ENCODE data around the gene RARA.

RARA gene

GRCh38 chr17:40316571-40317344 is 7.8 kb downstream of the RARA start:
- DNase-seq = peak; percentile 62

GRCh38 chr17:40317345-40317873 is 8.4 kb downstream of the RARA start:
- DNase-seq = peak; percentile 82

- peak; percentile 97 for DNase-seq
Measured at GRCh38 chr17:40317880-40318829, 9.2 kb downstream of the RARA start.

GRCh38 chr17:40318830-40319391 is 9.9 kb downstream of the RARA start:
- DNase-seq = peak; percentile 73

- peak; percentile 94 for DNase-seq
Measured at GRCh38 chr17:40319651-40320540, 10.9 kb downstream of the RARA start.

DNA sequence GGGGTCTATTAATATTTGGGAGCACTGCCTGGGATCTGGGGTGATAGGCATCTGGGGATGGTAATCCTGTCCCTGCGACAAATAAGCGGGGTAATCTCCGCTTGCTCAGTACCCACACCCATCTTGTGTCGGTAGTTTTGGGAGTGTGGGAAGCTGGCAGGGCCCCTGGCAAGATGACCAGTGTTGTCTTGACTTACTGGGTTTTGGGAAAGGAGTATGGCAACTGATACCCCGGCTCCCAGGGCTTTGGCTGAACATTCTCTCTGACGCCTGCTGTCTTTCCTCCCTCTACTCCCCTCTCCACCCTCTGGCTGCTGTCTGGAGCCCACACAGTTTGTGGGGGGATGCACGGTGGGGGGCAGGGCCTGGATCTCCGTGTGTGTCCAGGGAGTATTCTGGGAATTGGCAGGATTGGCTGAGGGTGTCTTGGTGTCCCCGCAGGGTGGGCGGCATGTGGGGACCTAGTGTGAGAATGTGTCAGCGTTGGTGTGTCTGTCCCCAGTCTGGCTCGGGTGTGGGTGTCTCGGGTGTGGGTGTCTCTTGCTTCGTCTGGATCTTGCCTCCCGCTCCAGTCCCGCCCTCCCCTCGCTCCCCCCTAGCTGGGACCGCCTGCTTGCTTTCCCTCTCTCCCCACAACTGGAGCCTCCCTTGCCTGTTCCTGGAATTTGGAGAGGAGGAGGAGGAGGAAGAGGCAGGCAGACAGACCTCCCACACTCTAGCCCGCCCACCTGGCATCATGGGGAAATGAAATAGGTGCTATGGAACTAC is 12.0 kb downstream of the RARA start:
- peak; percentile 81 for DNase-seq

DNA sequence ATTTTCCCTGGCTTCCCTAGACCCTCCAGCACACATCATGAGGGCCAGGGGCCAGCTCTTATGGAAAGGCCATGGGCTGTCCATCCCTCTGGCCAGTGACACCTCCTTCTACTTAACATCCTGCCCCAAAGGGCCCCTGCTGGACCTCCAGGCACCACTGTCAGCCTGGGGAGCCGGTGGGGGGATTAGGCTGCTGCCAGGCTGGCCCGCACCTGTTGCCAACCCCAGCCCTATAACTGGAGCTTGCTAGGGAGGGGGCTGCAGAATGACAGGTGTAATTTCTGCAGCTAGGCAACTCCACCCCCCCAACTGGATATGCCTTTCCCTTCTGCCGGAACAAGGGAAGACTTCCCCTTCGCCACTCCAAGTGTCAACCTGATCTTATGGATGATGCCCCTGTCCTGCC is 12.5 kb downstream of the RARA start:
- DNase-seq = no peak

- no peak for DNase-seq
Measured at GRCh38 chr17:40321961-40322357, 13.0 kb downstream of the RARA start.

- DNase-seq = peak; percentile 94
Measured at GRCh38 chr17:40322358-40323315, 13.7 kb downstream of the RARA start.

DNA sequence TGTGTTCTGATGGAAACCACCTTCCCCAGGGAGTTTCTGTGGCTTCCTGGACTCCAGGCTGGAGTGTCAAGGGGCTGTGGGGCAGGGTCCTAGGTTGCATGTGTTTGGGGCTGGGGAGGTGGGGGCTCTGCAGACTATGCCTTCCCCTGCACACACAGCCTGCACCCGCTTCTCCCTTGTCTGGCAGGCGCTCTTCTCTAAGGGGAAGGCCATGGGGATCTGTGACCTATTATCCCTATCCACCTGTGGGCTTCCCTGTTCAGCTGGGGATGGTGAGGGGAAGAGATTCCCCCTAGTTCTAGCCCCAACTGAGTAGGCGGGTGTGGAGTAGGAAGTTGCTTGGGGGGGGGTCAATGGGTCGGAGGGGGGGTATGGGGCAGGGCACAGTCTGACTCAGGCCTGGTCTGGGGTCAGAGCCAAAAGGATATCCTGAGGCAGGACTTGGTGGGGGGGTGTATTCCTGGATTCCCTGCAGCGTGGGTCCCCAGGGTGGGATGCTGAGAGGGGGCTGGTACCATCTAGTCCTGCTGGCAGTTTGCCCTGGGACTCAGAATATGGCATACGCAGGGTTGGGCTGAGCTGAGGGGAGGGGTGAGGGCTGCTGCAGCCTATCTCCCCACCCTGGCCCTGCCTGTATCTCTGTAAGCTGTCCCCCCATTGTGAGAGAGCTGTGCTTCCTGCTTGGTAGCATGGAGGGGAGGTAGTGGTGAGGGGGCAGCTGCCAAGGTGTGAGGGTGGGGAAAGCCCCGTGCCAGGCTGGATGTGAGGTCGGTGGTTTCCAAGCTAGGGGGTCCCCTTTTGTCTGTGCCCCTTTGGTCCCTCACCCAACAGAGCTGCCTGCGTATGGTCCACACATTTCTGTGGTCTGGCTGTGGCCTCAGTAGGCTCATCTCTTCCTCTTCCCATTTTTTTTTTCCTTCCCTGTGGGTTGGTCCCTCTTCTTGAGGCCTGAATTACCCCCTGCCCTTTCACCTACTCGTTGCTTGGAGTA is 14.7 kb downstream of the RARA start:
- DNase-seq = peak; percentile 90

DNA sequence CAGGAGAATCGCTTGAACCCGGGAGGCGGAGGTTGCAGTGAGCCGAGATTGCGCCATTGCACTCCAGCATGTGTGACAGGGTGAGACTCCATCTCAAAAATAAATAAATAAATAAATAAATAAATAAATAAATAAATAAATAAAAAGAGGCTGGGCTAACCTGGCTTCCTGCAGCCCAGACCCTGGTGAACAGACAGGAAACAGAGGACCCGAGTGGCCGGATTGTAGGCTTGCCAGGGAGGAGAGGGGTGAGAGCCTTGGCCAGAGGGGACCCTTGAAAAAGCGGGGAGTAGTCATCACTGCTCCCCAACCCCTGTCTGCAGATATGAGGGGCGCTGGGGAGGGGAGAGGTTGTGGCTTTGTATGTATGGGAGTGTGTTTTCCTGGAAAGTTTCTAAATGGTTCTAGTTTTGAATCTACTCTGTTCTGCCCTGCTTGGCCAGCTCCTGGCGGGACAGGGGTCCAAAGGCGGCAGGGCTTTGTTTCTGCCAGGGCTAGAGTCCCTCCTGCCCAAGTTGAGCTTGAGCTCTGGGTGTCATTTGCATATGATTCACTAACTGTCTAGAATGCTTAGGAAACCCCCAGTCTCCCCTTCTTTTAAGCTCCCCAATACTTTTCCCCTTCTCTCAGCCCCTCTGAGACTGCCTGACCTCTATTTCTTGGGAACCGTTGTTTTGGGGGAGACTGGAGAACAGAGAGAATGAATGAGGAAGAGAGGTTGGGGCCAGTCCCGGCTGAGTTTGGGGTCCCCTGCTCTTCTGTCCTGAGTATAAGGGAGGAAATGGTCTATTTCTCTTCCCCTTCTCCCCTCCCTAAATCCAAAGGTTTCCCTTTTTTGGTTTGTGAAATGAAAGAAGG is 16.4 kb downstream of the RARA start:
- DNase-seq = peak; percentile 80

- DNase-seq = peak; percentile 85
Measured at GRCh38 chr17:40326014-40326831, 17.2 kb downstream of the RARA start.

GRCh38 chr17:40326832-40327199 is 17.8 kb downstream of the RARA start:
- no peak for DNase-seq

GRCh38 chr17:40327244-40327729 is 18.3 kb downstream of the RARA start:
- DNase-seq = no peak

GRCh38 chr17:40327735-40328385 is 18.9 kb downstream of the RARA start:
- no peak for DNase-seq

DNA sequence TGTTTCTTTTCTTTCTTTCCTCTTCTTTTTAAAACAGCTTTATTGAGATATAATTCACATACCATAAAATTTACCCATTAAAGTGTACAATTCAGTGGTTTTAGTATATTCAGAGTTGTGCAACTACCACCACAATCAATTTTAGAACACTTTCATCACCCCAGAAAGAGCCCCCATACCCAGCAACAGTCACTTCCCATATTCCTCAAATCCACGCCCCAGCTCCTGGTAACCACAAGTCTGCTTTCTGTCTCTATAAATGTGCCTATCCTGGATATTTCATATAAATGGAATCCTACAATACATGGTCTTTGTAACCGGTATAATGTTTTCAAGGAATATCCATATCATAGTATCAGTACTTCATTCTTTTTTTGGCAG is 19.4 kb downstream of the RARA start:
- no peak for DNase-seq
